Activated T-helper 17 cell treated with anti-CD3 and anti-CD28 coated beads, Interleukin-2, amount 50 U/mL, for 72 hours (primary cell): ENCODE measurements around the gene PPP2R1B. TPM values are rescaled to one million over a fixed set of nuclear protein-coding genes. Genes with fewer than 3 reads are reported as not detected.
"Not testable (repeated sequence)": the region's sequence is repeated elsewhere in the genome, so short reads cannot be mapped to it uniquely, and the experiment has no call there.

Experiments used
- ATAC-seq: fragments of 150-1000 bp; cut with Tn5 transposase; replicated peaks from 2 replicates; pipeline ENCODE4 v1.10.0; 2021; ENCODE audit warnings: mild to moderate bottlenecking, moderate library complexity
- H3K27ac Mint-ChIP-seq: one replicate; pipeline ENCODE4 v1.8.0; 2022; ENCODE audit warnings: mixed read lengths
- H3K27me3 Mint-ChIP-seq: one replicate; pipeline ENCODE4 v1.8.0; 2022; ENCODE audit warnings: mixed read lengths
- H3K36me3 Mint-ChIP-seq: one replicate; pipeline ENCODE4 v1.8.0; 2022; ENCODE audit warnings: low read depth, mild to moderate bottlenecking, mixed read lengths
- H3K4me1 Mint-ChIP-seq: one replicate; pipeline ENCODE4 v1.8.0; 2022; ENCODE audit warnings: mixed read lengths
- H3K4me3 Mint-ChIP-seq: one replicate; pipeline ENCODE4 v1.8.0; 2022; ENCODE audit warnings: mild to moderate bottlenecking, mixed read lengths
- H3K9me3 Mint-ChIP-seq: one replicate; pipeline ENCODE4 v1.8.0; 2022; ENCODE audit warnings: mixed read lengths
- total RNA-seq, 2 donors: library from RNA; stranded (reverse); gene quantifications; one replicate each; pipeline ENCODE4 v1.2.3, GENCODE V29; 2022

The PPP2R1B gene
- total RNA-seq, 2 donors from 2014 or later = 46.9 to 72.6 TPM

DNA sequence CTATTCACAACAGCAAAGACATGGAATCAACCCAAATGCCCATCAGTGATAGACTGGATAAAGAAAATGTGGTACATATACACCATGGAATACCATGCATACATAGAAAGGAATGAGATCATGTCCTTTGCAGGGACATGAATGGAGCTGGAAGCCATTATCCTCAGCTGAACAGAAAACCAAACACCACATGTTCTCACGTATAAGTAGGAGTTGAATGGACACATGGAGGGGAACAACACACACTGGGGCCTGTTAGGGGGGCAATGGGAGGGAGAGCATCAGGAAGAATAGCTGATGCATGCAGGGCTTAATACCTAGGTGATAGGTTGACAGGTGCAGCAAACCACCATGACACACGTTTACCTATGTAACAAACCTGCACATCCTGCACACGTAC is 48.5 kb downstream of the PPP2R1B start:
- not testable (repeated sequence) for H3K27me3 Mint-ChIP-seq, ATAC-seq, H3K27ac Mint-ChIP-seq, H3K9me3 Mint-ChIP-seq, H3K4me3 Mint-ChIP-seq, H3K4me1 Mint-ChIP-seq
- peaks cover 79% of the 10 kb centered on the region for H3K36me3 Mint-ChIP-seq

GRCh38 chr11:111715142-111715816 is 50.9 kb downstream of the PPP2R1B start:
- H3K9me3 Mint-ChIP-seq = no peaks in the 10 kb centered on the region
- H3K4me3 Mint-ChIP-seq = no peak overlapping the region
- H3K27me3 Mint-ChIP-seq = no peaks in the 10 kb centered on the region
- ATAC-seq = no peak
- no peaks in the 10 kb centered on the region for H3K4me1 Mint-ChIP-seq
- peaks cover 71% of the 10 kb centered on the region for H3K36me3 Mint-ChIP-seq
- no peak overlapping the region for H3K27ac Mint-ChIP-seq

- no peaks in the 10 kb centered on the region for H3K4me1 Mint-ChIP-seq
- H3K27me3 Mint-ChIP-seq = no peaks in the 10 kb centered on the region
- no peak overlapping the region for H3K4me3 Mint-ChIP-seq
- H3K27ac Mint-ChIP-seq = peak overlapping the region; percentile 18
- ATAC-seq = no peak
- peaks cover 68% of the 10 kb centered on the region for H3K36me3 Mint-ChIP-seq
- no peaks in the 10 kb centered on the region for H3K9me3 Mint-ChIP-seq
Observed at GRCh38 chr11:111714522-111714921, 51.7 kb downstream of the PPP2R1B start.

DNA sequence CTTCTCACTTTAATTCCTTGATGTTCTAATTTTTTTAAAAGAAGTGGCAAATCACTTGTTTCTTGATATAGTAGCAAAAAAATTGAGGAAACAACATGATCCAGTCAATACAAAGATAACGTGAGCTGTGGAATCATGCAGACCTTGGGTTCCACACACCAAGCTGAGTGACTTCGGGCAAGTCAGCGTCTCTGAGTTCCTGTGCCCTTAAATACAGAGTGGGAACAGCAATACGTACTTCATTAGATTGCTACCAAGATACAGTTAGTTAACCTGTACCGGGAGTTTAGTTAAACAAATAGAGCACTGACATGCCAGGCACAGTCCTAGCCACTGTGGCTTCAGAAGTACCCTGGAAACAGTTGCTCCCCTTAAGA is 58.5 kb downstream of the PPP2R1B start:
- no peak overlapping the region for H3K27ac Mint-ChIP-seq
- H3K4me3 Mint-ChIP-seq = no peak overlapping the region
- no peak for ATAC-seq
- H3K36me3 Mint-ChIP-seq = peaks cover 76% of the 10 kb centered on the region
- H3K27me3 Mint-ChIP-seq = no peaks in the 10 kb centered on the region
- no peaks in the 10 kb centered on the region for H3K9me3 Mint-ChIP-seq
- no peaks in the 10 kb centered on the region for H3K4me1 Mint-ChIP-seq

DNA sequence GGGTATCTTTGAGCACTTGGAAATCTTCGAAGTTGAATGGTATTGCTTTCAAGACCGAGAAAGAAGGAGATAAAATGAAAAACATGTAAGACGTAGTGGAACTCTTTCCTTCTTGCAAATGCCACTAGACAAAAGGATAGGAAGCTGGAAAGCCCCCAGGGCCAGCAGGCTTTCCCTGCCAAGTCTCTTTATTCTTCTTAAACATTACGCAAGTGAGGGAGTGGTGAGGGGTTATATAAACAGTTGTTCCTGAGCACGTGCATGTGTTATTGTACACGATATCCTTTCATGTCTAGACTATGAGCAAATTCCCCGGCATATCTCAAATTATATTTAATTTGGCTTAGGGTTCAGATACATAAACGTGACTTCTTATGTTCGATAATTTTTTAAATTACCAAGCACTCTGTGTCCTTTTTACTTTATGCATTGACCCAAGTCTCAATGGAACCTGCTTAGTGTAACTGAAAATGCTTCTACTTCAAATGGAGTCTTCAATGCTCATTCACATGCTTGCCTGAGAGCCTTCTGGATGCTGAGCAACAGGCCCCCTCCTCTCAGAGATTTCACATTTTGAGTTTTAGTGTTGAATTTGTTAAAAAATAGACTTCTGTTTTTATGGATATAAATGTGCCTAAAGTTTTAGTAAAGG is 59.0 kb downstream of the PPP2R1B start:
- no peaks in the 10 kb centered on the region for H3K9me3 Mint-ChIP-seq
- no peak overlapping the region for H3K27ac Mint-ChIP-seq
- peaks cover 76% of the 10 kb centered on the region for H3K36me3 Mint-ChIP-seq
- ATAC-seq = no peak
- no peak overlapping the region for H3K4me3 Mint-ChIP-seq
- H3K27me3 Mint-ChIP-seq = no peaks in the 10 kb centered on the region
- no peaks in the 10 kb centered on the region for H3K4me1 Mint-ChIP-seq

DNA sequence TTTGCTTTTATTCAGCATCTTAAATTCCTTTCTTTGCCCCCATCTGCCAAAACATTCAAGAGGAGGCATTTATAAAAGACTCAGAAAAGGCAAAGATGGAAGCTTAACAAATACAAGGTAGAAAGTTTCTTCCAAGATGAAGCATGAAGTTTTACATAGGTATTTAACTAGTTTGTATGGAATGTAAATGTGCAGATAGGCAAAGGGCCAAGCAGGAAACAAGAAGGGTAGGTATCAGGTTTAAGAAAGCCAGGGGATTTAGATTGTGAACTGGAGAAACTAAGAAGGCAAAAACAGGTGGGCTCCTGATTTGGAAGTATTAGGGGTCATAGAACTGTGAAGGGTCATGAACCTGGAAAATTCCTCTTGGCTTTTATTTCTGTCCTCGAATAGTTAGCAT is 62.6 kb downstream of the PPP2R1B start:
- Mint-ChIP-seq H3K27me3 (no peaks in the 10 kb centered on the region), H3K9me3 (no peaks in the 10 kb centered on the region), H3K4me3 (no peak overlapping the region), H3K27ac (no peak overlapping the region), H3K36me3 (peaks cover 58% of the 10 kb centered on the region), H3K4me1 (peaks cover 5% of the 10 kb centered on the region)
- no peak for ATAC-seq

- no peak for ATAC-seq
- no peaks in the 10 kb centered on the region for H3K9me3 Mint-ChIP-seq
- no peaks in the 10 kb centered on the region for H3K27me3 Mint-ChIP-seq
- peaks cover 5% of the 10 kb centered on the region for H3K4me1 Mint-ChIP-seq
- H3K36me3 Mint-ChIP-seq = peaks cover 56% of the 10 kb centered on the region
- H3K4me3 Mint-ChIP-seq = no peak overlapping the region
- no peak overlapping the region for H3K27ac Mint-ChIP-seq
Observed at GRCh38 chr11:111702623-111703022, 63.6 kb downstream of the PPP2R1B start.

GRCh38 chr11:111700162-111700561 is 66.0 kb downstream of the PPP2R1B start:
- H3K27me3 Mint-ChIP-seq = no peaks in the 10 kb centered on the region
- no peak overlapping the region for H3K4me3 Mint-ChIP-seq
- H3K4me1 Mint-ChIP-seq = peaks cover 5% of the 10 kb centered on the region
- ATAC-seq = no peak
- H3K27ac Mint-ChIP-seq = no peak overlapping the region
- H3K9me3 Mint-ChIP-seq = no peaks in the 10 kb centered on the region
- peaks cover 34% of the 10 kb centered on the region for H3K36me3 Mint-ChIP-seq

DNA sequence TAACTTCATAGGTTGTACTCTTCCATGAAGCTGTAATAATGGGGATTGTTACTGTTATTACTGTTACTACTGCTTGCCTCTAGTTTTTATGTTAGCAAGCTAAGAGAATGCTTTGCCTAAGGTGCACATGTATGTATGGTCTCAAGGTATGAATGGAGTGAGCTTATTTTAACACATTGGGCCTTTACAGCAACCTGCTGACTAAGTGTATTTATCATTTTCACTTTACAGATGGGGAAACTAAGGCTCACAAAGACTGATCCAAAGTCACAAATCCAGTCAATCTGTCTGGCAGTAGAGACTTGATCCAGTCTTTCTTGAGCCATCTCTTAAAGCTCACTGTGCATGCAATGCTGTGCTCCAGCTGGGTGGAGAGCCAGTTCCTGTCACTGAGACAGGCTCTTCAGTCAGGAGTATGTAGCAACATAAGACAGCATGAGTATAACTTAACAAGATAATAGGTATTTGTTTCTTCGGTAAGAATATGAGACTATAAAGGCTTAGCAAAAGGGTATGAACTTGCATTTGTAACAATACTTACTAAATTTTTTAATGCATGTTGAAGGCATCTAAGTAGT is 66.5 kb downstream of the PPP2R1B start:
- ATAC-seq = no peak
- H3K27me3 Mint-ChIP-seq = no peaks in the 10 kb centered on the region
- no peak overlapping the region for H3K4me3 Mint-ChIP-seq
- peaks cover 5% of the 10 kb centered on the region for H3K4me1 Mint-ChIP-seq
- peaks cover 32% of the 10 kb centered on the region for H3K36me3 Mint-ChIP-seq
- no peaks in the 10 kb centered on the region for H3K9me3 Mint-ChIP-seq
- no peak overlapping the region for H3K27ac Mint-ChIP-seq

- Mint-ChIP-seq H3K4me1 (peaks cover 5% of the 10 kb centered on the region), H3K9me3 (no peaks in the 10 kb centered on the region), H3K27me3 (no peaks in the 10 kb centered on the region), H3K27ac (no peak overlapping the region), H3K36me3 (peaks cover 29% of the 10 kb centered on the region), H3K4me3 (no peak overlapping the region)
- ATAC-seq = peak; percentile 91
Observed at GRCh38 chr11:111698852-111699559, 67.2 kb downstream of the PPP2R1B start.

DNA sequence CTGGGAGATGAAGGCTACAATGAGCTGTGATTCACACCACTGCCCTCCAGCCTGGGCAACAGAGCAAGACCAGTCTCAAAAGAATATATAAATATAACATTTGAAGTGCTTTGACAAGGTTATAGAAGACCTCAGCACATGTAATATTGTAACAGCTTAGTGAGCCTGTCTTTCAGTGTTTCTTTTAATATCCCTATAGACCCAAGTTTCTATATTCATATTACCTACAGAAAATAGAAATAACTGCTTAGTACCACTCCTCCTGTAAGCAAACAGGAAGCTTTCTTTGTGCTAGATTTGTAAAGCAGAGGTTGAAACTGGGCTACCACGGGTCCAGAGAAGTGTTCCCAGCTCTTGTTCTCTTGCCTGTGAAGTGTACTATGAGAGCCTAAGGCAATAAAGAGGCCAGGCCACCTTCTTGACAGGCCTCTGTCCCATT is 68.2 kb downstream of the PPP2R1B start:
- Mint-ChIP-seq H3K27ac (peak overlapping the region; percentile 17), H3K4me1 (peaks cover 5% of the 10 kb centered on the region), H3K27me3 (no peaks in the 10 kb centered on the region), H3K9me3 (no peaks in the 10 kb centered on the region), H3K4me3 (no peak overlapping the region), H3K36me3 (peaks cover 19% of the 10 kb centered on the region)
- ATAC-seq = no peak

- Mint-ChIP-seq H3K27me3 (no peaks in the 10 kb centered on the region), H3K4me3 (no peak overlapping the region), H3K27ac (no peak overlapping the region), H3K9me3 (no peaks in the 10 kb centered on the region), H3K4me1 (peaks cover 5% of the 10 kb centered on the region), H3K36me3 (peaks cover 13% of the 10 kb centered on the region)
- ATAC-seq = no peak
Observed at GRCh38 chr11:111696556-111696955, 69.6 kb downstream of the PPP2R1B start.

DNA sequence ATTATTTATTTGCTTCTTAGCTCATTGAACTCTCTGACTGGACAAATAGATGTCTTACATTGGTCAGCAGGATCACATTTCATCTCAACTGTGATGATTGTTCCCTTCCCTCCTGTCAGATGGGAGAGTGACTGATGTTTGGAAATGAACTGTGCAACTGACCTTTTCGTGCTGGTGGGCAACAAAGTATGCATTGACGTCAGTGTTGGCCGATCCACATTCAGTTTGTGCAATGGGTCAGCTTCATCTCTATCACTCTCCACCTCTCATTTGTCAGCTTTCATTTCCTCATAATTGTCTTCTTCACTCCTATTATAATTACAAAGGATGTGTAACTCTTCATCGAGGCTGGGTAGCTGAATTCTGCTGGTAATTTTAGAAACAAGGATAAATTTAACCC is 71.3 kb downstream of the PPP2R1B start:
- Mint-ChIP-seq H3K27ac (no peak overlapping the region), H3K27me3 (no peaks in the 10 kb centered on the region), H3K9me3 (no peaks in the 10 kb centered on the region), H3K4me3 (no peak overlapping the region), H3K36me3 (peaks cover 28% of the 10 kb centered on the region), H3K4me1 (peaks cover 5% of the 10 kb centered on the region)
- ATAC-seq = no peak

DNA sequence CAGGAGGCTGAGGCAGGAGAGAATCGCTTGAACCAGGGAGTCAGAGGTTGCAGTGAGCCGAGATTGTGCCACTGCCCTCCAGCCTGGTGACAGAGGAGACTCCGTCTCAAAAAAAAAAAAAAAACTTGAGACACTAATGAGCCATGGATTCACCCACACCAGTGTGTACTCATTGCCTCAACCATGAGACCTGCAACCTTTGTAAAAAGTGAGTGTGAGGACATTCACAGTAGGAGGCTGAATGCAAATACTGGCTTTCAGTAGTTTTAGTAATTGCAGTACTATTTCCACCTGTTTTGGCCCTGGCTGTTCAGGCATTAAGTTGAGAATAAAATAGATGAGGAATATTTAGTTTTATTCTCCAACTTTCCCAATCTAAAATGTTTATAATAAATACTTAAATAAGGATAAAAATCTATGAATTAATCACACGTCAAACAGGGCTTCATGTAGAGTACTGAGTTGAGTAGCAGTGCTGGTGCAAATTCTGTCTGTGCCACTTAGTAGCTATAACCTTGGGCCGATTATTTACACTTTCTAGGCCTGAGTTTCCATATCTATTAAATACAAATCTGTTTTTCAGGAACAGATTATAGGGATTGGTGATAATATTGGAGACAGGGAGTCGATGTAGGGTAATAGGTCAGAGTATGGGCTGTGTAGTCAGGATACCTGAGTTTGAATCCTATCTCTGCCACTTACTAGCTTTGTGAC is 72.8 kb downstream of the PPP2R1B start:
- H3K9me3 Mint-ChIP-seq = no peaks in the 10 kb centered on the region
- H3K4me1 Mint-ChIP-seq = no peaks in the 10 kb centered on the region
- H3K4me3 Mint-ChIP-seq = no peak overlapping the region
- H3K27ac Mint-ChIP-seq = no peak overlapping the region
- peaks cover 43% of the 10 kb centered on the region for H3K36me3 Mint-ChIP-seq
- no peak for ATAC-seq
- H3K27me3 Mint-ChIP-seq = no peaks in the 10 kb centered on the region
